K562 (cell line): ENCODE measurements around the gene TECPR1. TPM values are rescaled to one million over a fixed set of nuclear protein-coding genes. Genes with fewer than 3 reads are reported as not detected.

Source experiments
- ARID1B ChIP-seq: fragments of 450-650 bp; IDR thresholded peaks from 2 replicates; pipeline ENCODE4 v1.6.1; 2016; ENCODE audit warnings: antibody characterized with exemption, mild to moderate bottlenecking, inconsistent platforms
- BRD4 ChIP-seq: fragments of 200-600 bp; sonication (generic); IDR thresholded peaks from 2 replicates; pipeline ENCODE4 v1.6.1; 2017; ENCODE audit warnings: inconsistent platforms
- CAMTA2 ChIP-seq: fragments of 250-450 bp; sonication (Bioruptor Pico); conservative IDR thresholded peaks from 2 replicates; pipeline ENCODE4 v1.5.1; 2022
- CHD4 ChIP-seq: fragments of 200-600 bp; sonication (generic); IDR thresholded peaks from 3 replicates; pipeline ENCODE4 v1.6.1; 2012; ENCODE audit warnings: low read depth, mild to moderate bottlenecking, mixed read lengths, low read length, inconsistent platforms; ENCODE audit not compliant: insufficient read depth, insufficient replicate concordance, poor library complexity, severe bottlenecking
- FOXK1 ChIP-seq: sonication (generic); formaldehyde crosslinking; IDR thresholded peaks from 2 replicates; pipeline ENCODE4 v1.8.0; 2022; ENCODE audit warnings: missing genetic modification reagents, mild to moderate bottlenecking, borderline replicate concordance
- GABPA ChIP-seq: fragments of 200-800 bp; sonication (Bioruptor generic); conservative IDR thresholded peaks from 2 replicates; pipeline ENCODE4 v1.6.1; 2016; ENCODE audit warnings: low read depth, missing genetic modification characterization, missing compliant biosample characterization
- KDM4B ChIP-seq, 2 experiments: fragments of 450-650 bp in 1 of 2; sonication (generic) in 1 of 2; IDR thresholded peaks; 2 replicates each; pipeline ENCODE4 v1.6.1; 2016 to 2017; ENCODE audit warnings: borderline replicate concordance in 2 of 2, antibody characterized with exemption in 1 of 2, low read depth in 1 of 2, mild to moderate bottlenecking in 1 of 2
- KLF6 ChIP-seq: fragments of 250-450 bp; sonication (Bioruptor Pico); IDR thresholded peaks from 2 replicates; pipeline ENCODE4 v1.4.0; 2020; ENCODE audit warnings: mild to moderate bottlenecking, moderate library complexity, borderline replicate concordance
- LCOR ChIP-seq: sonication (generic); formaldehyde crosslinking; IDR thresholded peaks from 2 replicates; pipeline ENCODE4 v1.8.0; 2022; ENCODE audit warnings: mild to moderate bottlenecking, missing genetic modification reagents
- RFX5 ChIP-seq: IDR thresholded peaks from 2 replicates; pipeline ENCODE4 v1.6.1; 2011; ENCODE audit warnings: low read depth, mild to moderate bottlenecking, improper control_type of control experiment, low read length
- SETDB1 ChIP-seq: IDR thresholded peaks from one replicate; pipeline ENCODE4 v1.6.1; 2012; ENCODE audit warnings: low read length, control low read depth, inconsistent platforms
- TEAD1 ChIP-seq, 2 experiments: fragments of 450-650 bp in 1 of 2; sonication (generic) in 1 of 2; formaldehyde crosslinking; IDR thresholded peaks; 2 replicates each; pipeline versions ENCODE4 v1.4.0 to v1.8.0; 2020 to 2022; ENCODE audit warnings: mild to moderate bottlenecking in 2 of 2, missing genetic modification reagents in 1 of 2
- THRAP3 ChIP-seq: fragments of 450-650 bp; IDR thresholded peaks from 2 replicates; pipeline ENCODE4 v1.6.1; 2016; ENCODE audit warnings: mild to moderate bottlenecking, inconsistent platforms, borderline replicate concordance
- ZNF239 ChIP-seq: fragments of 250-450 bp; sonication (Bioruptor Pico); IDR thresholded peaks from 2 replicates; pipeline ENCODE4 v1.4.0; 2020; ENCODE audit warnings: mild to moderate bottlenecking
- ZNF445 ChIP-seq: fragments of 250-450 bp; sonication (Bioruptor Pico); IDR thresholded peaks from 2 replicates; pipeline ENCODE4 v1.4.0; 2020; ENCODE audit warnings: low read depth, mild to moderate bottlenecking, moderate library complexity
- ZSCAN29 ChIP-seq: fragments of 450-650 bp; IDR thresholded peaks from 2 replicates; pipeline ENCODE4 v1.6.1; 2017
- polyA plus RNA-seq, 8 experiments: library from polyadenylated mRNA; depleted of rRNA in 4 of 8; stranded (reverse) in 5 of 8; unstranded in 3 of 8; fragments of >200 nt; fragmentation: Nextera tagmentation in 2 of 8; fragmentation: Illumina TruSeq in 1 of 8; extraction: Ambion mirVana in 2 of 8; extraction: Trizol in 1 of 8; gene quantifications; 2 replicates each; pipeline versions ENCODE4 v1.2.1 to v1.2.3, GENCODE V29; 2011 to 2014; ENCODE audit warnings: inconsistent platforms in 1 of 8, missing spikeins in 1 of 8
- total RNA-seq, 7 experiments: library from RNA; depleted of rRNA in 6 of 7; stranded (reverse); fragments of >200 nt in 6 of 7; fragmentation: Illumina TruSeq in 2 of 7; extraction: Trizol in 2 of 7; gene quantifications; 2 replicates each; pipeline versions ENCODE4 v1.2.1 to v1.2.3, GENCODE V29; 2011 to 2021; ENCODE audit warnings: low replicate concordance in 1 of 7
- TF ChIP-seq, protein P1 (sequence below), 2 experiments: IDR thresholded peaks; 2 replicates each; pipeline ENCODE4 v1.6.1; 2011; ENCODE audit warnings: borderline replicate concordance in 1 of 2, control low read depth in 1 of 2, low read depth in 1 of 2, low read length in 1 of 2, mild to moderate bottlenecking in 1 of 2, mixed read lengths in 1 of 2, moderate library complexity in 1 of 2; ENCODE audit not compliant: insufficient read depth in 1 of 2, insufficient read length in 1 of 2, poor library complexity in 1 of 2, severe bottlenecking in 1 of 2; ENCODE audit errors: extremely low read depth in 1 of 2
- TF ChIP-seq, protein P2 (sequence below): sonication (generic); formaldehyde crosslinking; IDR thresholded peaks from 2 replicates; pipeline ENCODE4 v1.8.0; 2022; ENCODE audit warnings: mild to moderate bottlenecking, missing genetic modification reagents
- TF ChIP-seq, protein P3 (sequence below): fragments of 200-800 bp; sonication (Bioruptor generic); IDR thresholded peaks from 2 replicates; pipeline ENCODE4 v1.6.1; 2017; ENCODE audit warnings: missing genetic modification characterization, missing compliant biosample characterization
- TF ChIP-seq, protein P4 (sequence below): sonication (generic); formaldehyde crosslinking; IDR thresholded peaks from 2 replicates; pipeline ENCODE4 v1.8.0; 2022; ENCODE audit warnings: missing genetic modification reagents, mild to moderate bottlenecking, borderline replicate concordance
- TF ChIP-seq, protein P5 (sequence below): fragments of 250-450 bp; sonication (Bioruptor Pico); IDR thresholded peaks from 2 replicates; pipeline ENCODE4 v1.8.0; 2021; ENCODE audit warnings: moderate library complexity, mild to moderate bottlenecking, inconsistent platforms

TECPR1 gene
- total and polyA plus RNA-seq, 9 of the 15 experiments (the other 6 are each of a cell fraction or from before 2014, with no cell fraction given) = 0.17 to 15.0 (median 2.2) TPM

DNA sequence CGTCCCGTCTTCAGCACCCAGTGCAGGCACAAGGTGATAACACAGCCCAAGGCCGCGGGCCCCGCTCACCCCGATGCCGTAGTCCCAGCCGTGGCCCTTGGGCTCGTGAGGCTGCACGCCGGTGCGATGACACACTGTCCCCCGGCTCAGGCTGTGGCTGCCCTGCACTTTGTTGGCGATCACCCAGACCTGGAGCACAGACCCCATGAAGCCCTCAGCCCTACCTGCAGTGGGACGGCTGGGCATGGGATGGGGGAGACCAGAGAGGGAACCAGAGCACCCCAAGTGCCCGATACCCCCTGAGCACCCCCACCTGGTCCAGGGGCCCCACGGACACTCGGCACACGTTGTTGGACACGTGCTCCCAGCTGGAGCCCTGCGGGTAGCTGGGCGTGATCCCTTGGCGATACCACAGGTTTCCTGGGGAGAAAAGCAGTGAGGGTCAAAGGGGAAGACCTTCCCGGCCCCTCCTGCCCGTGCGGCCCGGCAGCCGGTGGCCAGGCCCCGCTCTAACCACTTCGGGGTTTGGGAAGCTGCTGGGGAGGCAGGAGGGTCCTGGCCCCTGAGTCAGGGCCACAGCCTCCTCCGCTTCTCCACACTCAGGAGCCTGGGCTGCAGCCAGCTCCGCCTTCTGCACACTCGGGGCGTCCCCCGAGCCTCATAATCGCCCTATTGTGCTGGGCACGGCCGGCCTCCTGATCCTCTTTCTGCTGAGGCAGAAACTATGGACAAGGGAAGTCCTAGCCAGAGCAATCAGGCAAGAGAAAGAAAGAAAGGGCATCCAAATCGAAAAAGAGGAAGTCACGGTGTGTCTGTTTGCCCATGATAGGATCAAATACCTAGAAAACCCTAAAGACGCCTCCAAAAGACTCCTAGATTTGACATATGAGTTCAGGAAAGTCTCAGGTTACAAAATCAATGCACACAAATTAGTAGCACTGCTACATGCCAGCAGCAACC is 34.1 kb downstream of the TECPR1 start (continued):
- TF ChIP-seq, protein P1, sequence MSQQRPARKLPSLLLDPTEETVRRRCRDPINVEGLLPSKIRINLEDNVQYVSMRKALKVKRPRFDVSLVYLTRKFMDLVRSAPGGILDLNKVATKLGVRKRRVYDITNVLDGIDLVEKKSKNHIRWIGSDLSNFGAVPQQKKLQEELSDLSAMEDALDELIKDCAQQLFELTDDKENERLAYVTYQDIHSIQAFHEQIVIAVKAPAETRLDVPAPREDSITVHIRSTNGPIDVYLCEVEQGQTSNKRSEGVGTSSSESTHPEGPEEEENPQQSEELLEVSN (IDR thresholded peaks at IDR 0.05; ENCODE audit: borderline replicate concordance in 1 of 2, extremely low read depth in 1 of 2, insufficient read depth in 1 of 2, insufficient read length in 1 of 2, low read depth in 1 of 2, low read length in 1 of 2, poor library complexity in 1 of 2, severe bottlenecking in 1 of 2) = peak in 1 of 2 experiments; percentile 6
- no peak for TF ChIP-seq ZNF239 (CRISPR knock-in tag)
- no peak for TF ChIP-seq KLF6 (CRISPR knock-in tag)
- TF ChIP-seq CHD4 = no peak
- no peak for TF ChIP-seq SETDB1
- TF ChIP-seq LCOR (CRISPR knock-in tag) = peak; percentile 83
- TF ChIP-seq, protein P2, sequence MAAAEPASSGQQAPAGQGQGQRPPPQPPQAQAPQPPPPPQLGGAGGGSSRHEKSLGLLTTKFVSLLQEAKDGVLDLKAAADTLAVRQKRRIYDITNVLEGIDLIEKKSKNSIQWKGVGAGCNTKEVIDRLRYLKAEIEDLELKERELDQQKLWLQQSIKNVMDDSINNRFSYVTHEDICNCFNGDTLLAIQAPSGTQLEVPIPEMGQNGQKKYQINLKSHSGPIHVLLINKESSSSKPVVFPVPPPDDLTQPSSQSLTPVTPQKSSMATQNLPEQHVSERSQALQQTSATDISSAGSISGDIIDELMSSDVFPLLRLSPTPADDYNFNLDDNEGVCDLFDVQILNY = no peak
- peak; percentile 97 for TF ChIP-seq ARID1B
- TF ChIP-seq KDM4B (IDR thresholded peaks at IDR 0.05; ENCODE audit: borderline replicate concordance in 2 of 2, low read depth in 1 of 2) = no peak
- no peak for TF ChIP-seq ZSCAN29
- TF ChIP-seq, protein P3, sequence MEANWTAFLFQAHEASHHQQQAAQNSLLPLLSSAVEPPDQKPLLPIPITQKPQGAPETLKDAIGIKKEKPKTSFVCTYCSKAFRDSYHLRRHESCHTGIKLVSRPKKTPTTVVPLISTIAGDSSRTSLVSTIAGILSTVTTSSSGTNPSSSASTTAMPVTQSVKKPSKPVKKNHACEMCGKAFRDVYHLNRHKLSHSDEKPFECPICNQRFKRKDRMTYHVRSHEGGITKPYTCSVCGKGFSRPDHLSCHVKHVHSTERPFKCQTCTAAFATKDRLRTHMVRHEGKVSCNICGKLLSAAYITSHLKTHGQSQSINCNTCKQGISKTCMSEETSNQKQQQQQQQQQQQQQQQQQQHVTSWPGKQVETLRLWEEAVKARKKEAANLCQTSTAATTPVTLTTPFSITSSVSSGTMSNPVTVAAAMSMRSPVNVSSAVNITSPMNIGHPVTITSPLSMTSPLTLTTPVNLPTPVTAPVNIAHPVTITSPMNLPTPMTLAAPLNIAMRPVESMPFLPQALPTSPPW (CRISPR knock-in tag) = no peak
- no peak for TF ChIP-seq FOXK1 (CRISPR knock-in tag)
- no peak for TF ChIP-seq RFX5
- TF ChIP-seq, protein P4, sequence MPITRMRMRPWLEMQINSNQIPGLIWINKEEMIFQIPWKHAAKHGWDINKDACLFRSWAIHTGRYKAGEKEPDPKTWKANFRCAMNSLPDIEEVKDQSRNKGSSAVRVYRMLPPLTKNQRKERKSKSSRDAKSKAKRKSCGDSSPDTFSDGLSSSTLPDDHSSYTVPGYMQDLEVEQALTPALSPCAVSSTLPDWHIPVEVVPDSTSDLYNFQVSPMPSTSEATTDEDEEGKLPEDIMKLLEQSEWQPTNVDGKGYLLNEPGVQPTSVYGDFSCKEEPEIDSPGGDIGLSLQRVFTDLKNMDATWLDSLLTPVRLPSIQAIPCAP = no peak
- no peak for TF ChIP-seq CAMTA2 (CRISPR knock-in tag)
- 0 out of 4 replicates have a peak, but pooled peaks of 1 of the 2 experiments have one; percentile 37 for TF ChIP-seq TEAD1 (CRISPR knock-in tag; IDR thresholded peaks at IDR 0.05)
- TF ChIP-seq THRAP3 = no peak
- no peak for TF ChIP-seq ZNF445
- TF ChIP-seq, protein P5, sequence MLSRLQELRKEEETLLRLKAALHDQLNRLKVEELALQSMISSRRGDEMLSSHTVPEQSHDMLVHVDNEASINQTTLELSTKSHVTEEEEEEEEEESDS (CRISPR knock-in tag) = no peak
- TF ChIP-seq GABPA (tag) = no peak; the same call in 1 of the 2 replicates
- no peak for TF ChIP-seq BRD4
